Measurements from ENCODE around the gene MACROD2.

Gene MACROD2

GRCh38 chr20:14432597-14432996 is 437.3 kb downstream of the MACROD2 start:
- in situ Hi-C loops (cut with MboI; ENCODE audit: low sequenced_read_pairs, unreplicated experiment) = no loop called here
- DNase-seq (ENCODE audit: low spot score) = no peak
- TF ChIP-seq CTCF (IDR thresholded peaks at IDR 0.05; ENCODE audit: borderline replicate concordance, control extremely low read depth, extremely low read depth, insufficient read depth, missing control alignments) = no peak

GRCh38 chr20:14434384-14435136 is 439.2 kb downstream of the MACROD2 start:
- no peak for TF ChIP-seq CTCF (IDR thresholded peaks at IDR 0.05; ENCODE audit: borderline replicate concordance, control extremely low read depth, extremely low read depth, insufficient read depth, missing control alignments)
- no peak for DNase-seq (ENCODE audit: low spot score)
- in situ Hi-C loops (cut with MboI; ENCODE audit: low sequenced_read_pairs, unreplicated experiment) = no loop called here

GRCh38 chr20:14441201-14441600 is 445.9 kb downstream of the MACROD2 start:
- no peak for DNase-seq (ENCODE audit: low spot score)

GRCh38 chr20:14444106-14444505 is 448.8 kb downstream of the MACROD2 start:
- no peak for DNase-seq (ENCODE audit: low spot score)
- in situ Hi-C loops (cut with MboI; ENCODE audit: low sequenced_read_pairs, unreplicated experiment) = no loop called here

More at GRCh38 chr20:14441201-14441600, 445.9 kb downstream of the MACROD2 start:
- TF ChIP-seq CTCF (IDR thresholded peaks at IDR 0.05; ENCODE audit: borderline replicate concordance, control extremely low read depth, extremely low read depth, insufficient read depth, missing control alignments) = no peak
- in situ Hi-C loops (cut with MboI; ENCODE audit: low sequenced_read_pairs, unreplicated experiment) = no loop called here

GRCh38 chr20:14445310-14445709 is 450.0 kb downstream of the MACROD2 start:
- no peak for DNase-seq (ENCODE audit: low spot score)
- in situ Hi-C loops (cut with MboI; ENCODE audit: low sequenced_read_pairs, unreplicated experiment) = no loop called here
- no peak for TF ChIP-seq CTCF (IDR thresholded peaks at IDR 0.05; ENCODE audit: borderline replicate concordance, control extremely low read depth, extremely low read depth, insufficient read depth, missing control alignments)

More at GRCh38 chr20:14444106-14444505, 448.8 kb downstream of the MACROD2 start:
- no peak for TF ChIP-seq CTCF (IDR thresholded peaks at IDR 0.05; ENCODE audit: borderline replicate concordance, control extremely low read depth, extremely low read depth, insufficient read depth, missing control alignments)

- DNase-seq (ENCODE audit: low spot score) = no peak
- in situ Hi-C loops (cut with MboI; ENCODE audit: low sequenced_read_pairs, unreplicated experiment) = no loop called here
- no peak for TF ChIP-seq CTCF (IDR thresholded peaks at IDR 0.05; ENCODE audit: borderline replicate concordance, control extremely low read depth, extremely low read depth, insufficient read depth, missing control alignments)
Measured at GRCh38 chr20:14445902-14446301, 450.6 kb downstream of the MACROD2 start.

Data from GM13976 (cell line).